Amygdala (tissue), 56 donors: ENCODE measurements around the gene SCARB2.
"Not testable (repeated sequence)": the region's sequence is repeated elsewhere in the genome, so short reads cannot be mapped to it uniquely, and the experiment has no call there.

Experiments used
- DNase-seq, 56 donors: peaks; one replicate each; lab custom pipeline; 2025; lab: John Stamatoyannopoulos, UW

Gene SCARB2, protein sequence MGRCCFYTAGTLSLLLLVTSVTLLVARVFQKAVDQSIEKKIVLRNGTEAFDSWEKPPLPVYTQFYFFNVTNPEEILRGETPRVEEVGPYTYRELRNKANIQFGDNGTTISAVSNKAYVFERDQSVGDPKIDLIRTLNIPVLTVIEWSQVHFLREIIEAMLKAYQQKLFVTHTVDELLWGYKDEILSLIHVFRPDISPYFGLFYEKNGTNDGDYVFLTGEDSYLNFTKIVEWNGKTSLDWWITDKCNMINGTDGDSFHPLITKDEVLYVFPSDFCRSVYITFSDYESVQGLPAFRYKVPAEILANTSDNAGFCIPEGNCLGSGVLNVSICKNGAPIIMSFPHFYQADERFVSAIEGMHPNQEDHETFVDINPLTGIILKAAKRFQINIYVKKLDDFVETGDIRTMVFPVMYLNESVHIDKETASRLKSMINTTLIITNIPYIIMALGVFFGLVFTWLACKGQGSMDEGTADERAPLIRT

GRCh38 chr4:76213415-76214176, at the start of gene SCARB2:
TSS of gene SCARB2 (minus strand) at chr4:76213824. CDS start at chr4:76213543, 281 bp downstream.
- DNase-seq: peak; percentile 28 to 92 (median 78)

DNA sequence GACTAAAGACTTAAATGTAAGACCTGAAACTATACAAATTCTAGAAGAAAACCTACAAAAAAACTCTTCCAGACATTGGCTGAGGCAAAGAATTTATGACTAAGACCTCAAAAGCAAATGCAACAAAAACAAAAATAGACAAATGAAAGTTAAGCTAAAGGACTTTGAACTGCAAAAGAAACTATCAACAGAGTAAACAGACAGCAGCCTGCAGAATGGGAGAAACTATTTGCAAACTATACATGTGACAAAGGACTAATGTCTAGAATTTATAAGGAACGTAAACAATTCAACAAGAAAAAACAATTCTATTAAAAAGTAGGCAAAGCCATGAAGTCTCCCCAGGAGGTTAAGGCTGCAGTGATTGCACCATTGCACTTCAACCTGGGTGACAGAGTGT, 46.9 kb upstream of the SCARB2 start:
- no peak for DNase-seq

- DNase-seq: no peak
Observed at GRCh38 chr4:76257824-76258223, 44.2 kb upstream of the SCARB2 start.

DNA sequence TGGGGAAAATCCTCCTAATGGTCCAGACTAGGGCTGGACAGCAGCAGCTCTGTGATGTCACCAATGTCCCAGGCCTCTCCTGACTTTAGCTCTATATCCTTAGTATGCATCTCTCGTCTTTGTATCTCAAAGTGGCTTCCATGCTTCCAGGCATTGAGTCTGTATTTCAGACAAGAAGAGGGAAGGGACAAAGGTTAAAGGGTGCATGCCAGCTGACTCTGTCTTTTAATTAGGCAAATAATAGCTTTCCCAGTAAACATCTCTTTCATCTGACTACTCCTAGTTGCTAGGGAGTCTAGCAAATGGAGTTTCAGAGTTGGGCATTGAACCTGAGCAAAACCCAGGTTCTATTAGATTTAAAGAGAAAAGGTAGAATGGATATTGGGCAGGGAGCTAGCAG, 43.3 kb upstream of the SCARB2 start:
- no peak for DNase-seq

DNA sequence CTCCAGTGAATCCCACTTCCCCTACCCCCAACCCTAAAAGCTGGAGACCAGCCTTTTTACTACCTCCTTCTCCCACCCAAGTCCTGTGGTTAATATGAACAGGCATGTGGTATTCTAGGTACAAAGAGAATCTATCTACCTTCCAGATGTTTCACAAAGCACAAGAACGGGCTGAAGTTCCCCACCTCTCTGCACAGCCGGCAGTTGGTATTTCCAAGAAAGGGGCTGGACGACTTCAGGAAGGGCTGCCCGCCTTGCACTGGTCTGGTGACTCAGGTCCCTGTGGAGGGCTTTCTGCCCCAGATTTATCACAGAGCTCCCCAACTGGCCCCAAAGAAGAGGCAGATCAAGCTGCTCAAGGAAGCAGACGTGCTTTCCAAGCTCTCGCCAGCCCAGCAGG, 42.4 kb upstream of the SCARB2 start:
- no peak for DNase-seq

DNA sequence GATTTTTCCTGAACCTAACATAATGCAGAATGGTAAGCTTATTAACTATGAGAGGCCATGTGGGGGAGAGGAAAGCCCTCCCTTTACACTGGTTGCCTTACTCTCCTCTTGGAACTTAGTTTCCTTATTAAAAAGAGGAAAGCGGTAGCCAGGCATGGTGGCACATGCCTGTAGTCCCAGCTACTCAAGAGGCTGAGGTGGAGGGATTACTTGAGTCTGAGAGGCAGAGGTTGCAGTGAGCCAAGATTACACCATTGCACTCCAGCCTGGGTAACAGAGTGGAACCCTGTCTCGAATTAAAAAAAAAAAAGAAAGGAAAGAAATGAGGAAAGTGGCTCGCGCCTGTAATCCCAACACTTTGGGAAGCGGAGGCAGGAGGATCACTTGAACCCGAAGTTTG, 39.9 kb upstream of the SCARB2 start:
- no peak for DNase-seq

GRCh38 chr4:76252271-76252653, 38.6 kb upstream of the SCARB2 start:
- no peak for DNase-seq

DNA sequence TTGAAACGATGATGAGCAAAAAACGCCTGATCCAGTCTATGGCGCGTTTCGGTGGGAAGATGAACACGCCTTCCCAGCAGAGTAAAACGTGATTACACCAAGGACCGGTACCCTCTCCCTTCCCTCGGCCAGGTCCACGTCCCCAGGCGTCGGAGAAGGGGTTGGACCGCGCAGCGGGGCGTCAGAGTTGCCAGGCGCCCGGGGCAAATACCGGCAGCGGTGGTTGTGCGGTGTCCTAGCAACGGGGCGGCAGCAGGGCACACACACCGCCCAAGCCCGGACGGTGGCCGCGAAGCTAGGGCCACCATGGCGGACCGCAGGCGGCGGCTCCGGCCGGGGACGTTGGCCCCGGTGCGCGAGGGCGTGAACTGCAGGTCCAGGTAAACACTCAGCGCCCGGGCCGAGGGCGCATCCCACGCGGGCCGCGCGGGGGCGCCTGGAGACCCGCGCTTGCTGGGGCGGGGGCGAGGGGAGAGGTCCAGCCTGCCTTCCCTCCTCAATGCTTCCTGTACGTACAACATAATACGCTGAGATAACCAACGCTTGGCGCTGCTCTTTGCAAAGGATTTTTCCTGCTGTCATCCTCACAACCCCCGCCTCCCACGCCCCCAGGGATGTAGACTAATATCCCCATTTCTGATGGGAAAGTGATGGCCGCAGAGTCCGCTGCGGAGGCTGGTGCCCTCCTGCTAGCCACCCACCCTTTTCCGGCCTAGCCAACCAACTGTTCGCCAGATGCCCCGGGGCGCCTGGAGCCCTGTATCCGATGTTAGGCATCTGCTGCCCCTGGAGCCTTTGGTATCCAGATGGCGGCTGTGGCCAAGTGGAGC, 38.0 kb upstream of the SCARB2 start, which contains the start of gene FAM47E:
TSS of gene FAM47E (plus strand) at position 281 of the 830 bp plus-strand sequence. CDS start at position 307, 26 bp downstream.
- peak in 52 of 56 donors; percentile 9 to 78 (median 45) for DNase-seq

- DNase-seq: peak in 1 of 56 donors; percentile 39
Observed at GRCh38 chr4:76250962-76251361, 37.3 kb upstream of the SCARB2 start.

DNA sequence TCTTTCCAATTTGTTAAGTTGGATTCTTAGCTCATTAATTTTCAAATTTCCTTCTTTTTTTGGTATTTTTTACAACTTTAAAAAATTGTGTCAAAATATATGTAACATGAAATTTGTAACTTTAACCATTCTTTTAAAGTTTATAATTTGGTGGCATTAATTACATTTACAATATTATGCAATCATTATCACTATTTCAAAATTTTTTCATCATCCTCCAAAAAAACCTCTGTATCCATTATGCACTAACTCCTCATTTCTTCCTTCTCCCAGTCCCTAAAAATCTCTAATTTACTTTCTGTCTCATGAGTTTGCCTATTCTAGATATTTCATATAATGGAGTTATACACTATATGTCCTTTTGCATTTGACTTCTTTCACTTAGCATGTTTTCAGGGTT, 33.2 kb upstream of the SCARB2 start:
- no peak for DNase-seq

DNA sequence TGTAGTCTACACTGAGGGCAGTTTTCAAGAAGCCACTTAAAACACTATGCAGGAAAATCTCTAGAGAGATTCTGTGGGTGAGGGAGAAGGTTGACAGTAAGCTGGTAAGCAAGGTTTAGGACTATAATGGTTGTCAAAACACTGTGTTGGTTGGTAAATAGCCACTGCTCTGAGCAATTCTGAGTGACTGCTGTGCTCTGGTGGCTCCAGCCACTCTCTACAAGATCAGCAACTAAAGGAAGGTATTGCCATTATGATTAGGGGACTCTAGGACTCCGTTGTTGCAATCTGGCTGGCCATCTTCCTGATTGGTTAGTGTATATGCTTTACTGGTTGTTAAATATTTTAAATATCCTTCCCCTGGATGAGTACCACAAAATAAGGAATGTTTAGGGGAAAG, 32.4 kb upstream of the SCARB2 start:
- peak in 2 of 56 donors; percentile 5 to 9 for DNase-seq

- not testable (repeated sequence) for DNase-seq
Observed at GRCh38 chr4:76243877-76244276, 30.3 kb upstream of the SCARB2 start.

GRCh38 chr4:76240236-76240635, 26.6 kb upstream of the SCARB2 start:
- DNase-seq: no peak

- no peak for DNase-seq
Observed at GRCh38 chr4:76238701-76239100, 25.1 kb upstream of the SCARB2 start.

- peak in 8 of 56 donors; percentile 4 to 36 (median 12) for DNase-seq
Observed at GRCh38 chr4:76238236-76238635, 24.6 kb upstream of the SCARB2 start.

DNA sequence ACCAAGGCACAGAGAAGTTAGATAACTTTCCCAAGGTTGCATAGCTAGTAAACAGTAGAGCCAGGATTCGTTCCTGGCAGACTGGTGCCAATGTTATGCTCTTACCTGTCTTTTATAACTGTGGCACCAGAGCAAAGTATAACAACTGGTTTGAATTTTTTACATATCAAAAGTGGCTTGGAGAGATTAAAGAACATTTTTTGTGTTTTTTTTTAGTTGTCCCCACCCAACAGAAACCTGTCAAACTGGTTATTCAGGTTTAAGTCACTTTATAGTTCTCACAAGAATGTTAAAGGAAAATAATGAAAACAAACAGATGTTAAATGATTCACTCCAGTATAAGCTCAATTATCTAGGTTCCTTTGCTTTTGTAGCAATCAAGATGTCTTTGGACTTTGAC, 22.3 kb upstream of the SCARB2 start:
- DNase-seq: no peak

DNA sequence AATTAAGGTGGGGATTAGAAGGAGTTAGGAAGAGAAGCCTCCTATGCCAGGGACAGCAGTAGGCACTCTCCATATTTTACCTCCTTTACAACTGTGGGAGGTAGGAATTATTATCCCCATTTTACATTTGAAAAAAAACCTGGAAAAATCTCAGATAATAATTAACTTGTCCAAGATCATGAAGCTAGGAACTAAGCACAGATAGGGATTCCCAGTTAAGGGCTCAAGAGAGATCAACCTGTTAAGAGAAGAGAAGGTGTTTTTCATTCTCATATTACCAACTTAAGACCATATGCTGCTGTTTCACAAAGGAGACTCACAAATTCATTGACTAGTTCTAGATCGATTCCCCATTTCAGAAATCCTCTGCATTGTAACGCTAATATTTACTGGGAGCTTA, 21.8 kb upstream of the SCARB2 start:
- DNase-seq: no peak

DNA sequence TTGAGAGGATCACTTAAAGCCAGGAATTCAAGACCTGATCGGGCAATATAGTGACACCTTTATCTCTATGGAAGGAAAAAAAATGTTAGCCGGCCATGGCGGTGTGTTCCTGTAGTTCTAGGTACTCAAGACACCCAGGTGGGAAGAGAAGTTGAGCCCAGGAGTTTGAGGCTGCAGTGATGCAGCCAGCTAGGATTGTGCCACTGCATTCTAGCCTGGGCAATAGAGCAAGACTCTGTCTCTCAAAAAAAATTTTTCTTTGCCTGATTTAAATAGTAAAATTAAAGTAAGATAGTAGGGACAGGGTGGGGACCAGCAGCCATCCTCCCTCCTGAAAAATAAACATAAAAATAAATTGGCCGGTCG, 21.0 kb upstream of the SCARB2 start:
- DNase-seq: no peak

DNA sequence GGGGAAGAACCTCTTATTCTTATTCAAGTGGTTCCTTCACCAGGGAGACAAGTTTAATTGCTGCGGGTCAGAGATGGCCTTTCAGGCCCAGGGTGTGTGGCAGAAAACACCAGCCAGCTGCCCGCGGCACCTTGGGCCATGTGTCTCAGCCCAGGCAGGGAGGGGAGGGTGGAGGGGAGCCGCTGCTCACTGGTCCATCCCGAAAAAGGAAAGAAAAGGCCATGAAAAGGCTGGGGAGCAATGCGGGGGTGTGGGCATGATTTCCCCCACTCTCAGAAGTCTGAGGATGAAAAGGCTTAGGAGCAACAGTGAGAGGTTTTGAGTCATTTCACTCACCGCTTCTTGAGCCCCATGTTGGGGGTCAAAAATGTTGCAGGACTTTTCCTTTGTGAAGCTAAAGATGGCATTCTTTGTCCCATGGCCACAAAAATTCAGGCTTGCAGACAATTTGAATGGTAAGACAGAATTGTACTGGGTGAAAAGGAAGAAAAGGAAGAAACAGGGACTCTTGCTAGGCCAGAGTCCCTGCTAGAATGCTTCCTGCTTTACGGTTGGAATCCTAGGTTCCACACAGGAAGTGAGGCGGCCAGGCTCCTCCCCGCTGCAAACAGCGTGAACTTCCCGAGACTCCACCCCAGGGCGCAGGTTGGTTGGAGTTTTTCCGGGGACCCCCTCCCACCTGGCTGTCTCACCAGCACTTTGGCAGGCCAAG, 20.5 kb upstream of the SCARB2 start:
- peak in 3 of 56 donors; percentile 7 to 10 (median 9) for DNase-seq

GRCh38 chr4:76233529-76233928, 19.9 kb upstream of the SCARB2 start:
- DNase-seq: no peak
